Mucosa of descending colon (tissue), 3 donors: ENCODE results near the gene COLGALT1. TPM values are rescaled to one million over a fixed set of nuclear protein-coding genes. Genes with fewer than 3 reads are reported as not detected.
A peak's percentile ranks its signal among the peaks of the same experiment; 100 is the strongest.

Experiments used
- ATAC-seq: fragments of 200-7000 bp; cut with Tn5 transposase; one replicate; pipeline ENCODE4 v1.9.1; 2020; ENCODE audit warnings: mild to moderate bottlenecking, moderate library complexity
- DNase-seq, 3 donors: peaks; one replicate each; pipeline ENCODE4 v3.0.0-alpha.2; 2020
- H3K36me3 ChIP-seq: fragments of 200-600 bp; one replicate; pipeline ENCODE4 v1.8.0; 2021; ENCODE audit warnings: low read depth, mild to moderate bottlenecking
- H3K4me1 ChIP-seq: fragments of 200-600 bp; one replicate; pipeline ENCODE4 v1.8.0; 2021; ENCODE audit warnings: low read depth, mild to moderate bottlenecking
- H3K4me3 ChIP-seq: fragments of 200-600 bp; one replicate; pipeline ENCODE4 v1.8.0; 2021; ENCODE audit warnings: mild to moderate bottlenecking
- H3K9me3 ChIP-seq: fragments of 200-600 bp; one replicate; pipeline ENCODE4 v1.8.0; 2021; ENCODE audit warnings: mild to moderate bottlenecking
- intact Hi-C, 2 donors: fragments of 100-400 bp; cut with DNase I in 1 of 2; cut with micrococcal nuclease in 1 of 2; formaldehyde crosslinking; loops; one replicate each; pipeline versions ENCODE4 v1.11.0 to v1.11.1; 2022; cut with DNase I, micrococcal nuclease
- total RNA-seq, 3 donors: library from RNA; stranded (reverse); fragmentation: NEBNext Ultra II Directional in 2 of 3; extraction: Animal tissue kit (Norgen Biotek cat#: 25700) in 2 of 3; gene quantifications; one replicate each; pipeline versions ENCODE4 v1.2.1 to v1.2.4, GENCODE V29; 2021 to 2023
- TF ChIP-seq, protein P1 (sequence below): fragments of 200-600 bp; IDR thresholded peaks from one replicate; pipeline ENCODE4 v1.8.0; 2022; ENCODE audit warnings: antibody characterized with exemption, mild to moderate bottlenecking
- donor health status: DM: no; HTN: no; CAD: no; lungs with moderate emphysema.
- donor health status: DM: no; HTN: no; CAD: no.
- donor health status: DM: no; HTN: yes; CAD: no.

Gene COLGALT1
- total RNA-seq, 3 donors from 2014 or later = 50.1 to 71.0 (median 50.8) TPM

DNA sequence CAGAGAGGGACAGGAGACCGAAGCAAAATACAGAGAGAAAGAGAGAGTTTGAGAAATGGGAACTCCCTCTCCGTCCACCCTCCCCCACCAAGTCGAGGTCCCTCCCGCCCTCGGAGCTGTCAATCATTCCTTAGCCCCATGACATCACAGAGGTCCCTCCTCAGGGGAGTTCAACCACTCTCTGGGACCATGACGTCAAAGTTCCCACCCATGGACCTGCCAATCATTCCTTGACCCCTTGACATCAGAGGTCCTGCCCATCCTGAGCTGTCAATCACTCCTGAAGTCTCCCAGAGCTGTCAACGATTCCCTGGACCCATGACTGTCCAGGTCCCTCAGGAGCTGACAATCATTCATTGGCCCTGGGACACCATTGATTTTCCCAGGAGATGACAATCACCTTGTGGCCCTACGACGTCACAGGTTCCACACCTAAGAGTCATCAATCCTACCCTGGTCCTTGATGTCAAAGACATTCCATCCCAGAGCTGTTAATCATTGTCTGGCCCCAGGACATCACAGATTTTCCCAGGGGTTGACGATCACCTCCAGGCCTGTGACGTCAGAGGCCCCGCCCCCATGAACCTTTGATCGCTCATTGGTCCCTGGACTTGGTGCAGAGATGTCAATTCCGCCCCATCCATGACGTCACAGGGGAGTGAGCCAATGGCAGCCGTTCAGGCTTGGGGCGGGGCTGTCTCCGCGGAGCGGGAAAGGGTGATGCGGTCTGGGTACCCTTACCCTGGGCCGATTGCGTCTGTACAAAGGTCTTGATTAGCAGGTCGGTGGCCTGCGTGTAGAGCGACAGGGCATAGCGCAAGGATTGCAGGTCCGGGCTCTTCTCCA, 61.7 kb downstream of the COLGALT1 start:
- ATAC-seq (no peak), DNase-seq (peak in 1 of 3 donors; percentile 38)
- TF ChIP-seq, protein P1, sequence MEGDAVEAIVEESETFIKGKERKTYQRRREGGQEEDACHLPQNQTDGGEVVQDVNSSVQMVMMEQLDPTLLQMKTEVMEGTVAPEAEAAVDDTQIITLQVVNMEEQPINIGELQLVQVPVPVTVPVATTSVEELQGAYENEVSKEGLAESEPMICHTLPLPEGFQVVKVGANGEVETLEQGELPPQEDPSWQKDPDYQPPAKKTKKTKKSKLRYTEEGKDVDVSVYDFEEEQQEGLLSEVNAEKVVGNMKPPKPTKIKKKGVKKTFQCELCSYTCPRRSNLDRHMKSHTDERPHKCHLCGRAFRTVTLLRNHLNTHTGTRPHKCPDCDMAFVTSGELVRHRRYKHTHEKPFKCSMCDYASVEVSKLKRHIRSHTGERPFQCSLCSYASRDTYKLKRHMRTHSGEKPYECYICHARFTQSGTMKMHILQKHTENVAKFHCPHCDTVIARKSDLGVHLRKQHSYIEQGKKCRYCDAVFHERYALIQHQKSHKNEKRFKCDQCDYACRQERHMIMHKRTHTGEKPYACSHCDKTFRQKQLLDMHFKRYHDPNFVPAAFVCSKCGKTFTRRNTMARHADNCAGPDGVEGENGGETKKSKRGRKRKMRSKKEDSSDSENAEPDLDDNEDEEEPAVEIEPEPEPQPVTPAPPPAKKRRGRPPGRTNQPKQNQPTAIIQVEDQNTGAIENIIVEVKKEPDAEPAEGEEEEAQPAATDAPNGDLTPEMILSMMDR = no peak
- H3K4me1 ChIP-seq = no peaks in the 10 kb centered on the region
- H3K9me3 ChIP-seq = no peaks in the 10 kb centered on the region
- intact Hi-C loops = no loop called here
- H3K36me3 ChIP-seq = no peaks in the 10 kb centered on the region
- H3K4me3 ChIP-seq = no peak overlapping the region

- Histone ChIP-seq H3K9me3 (no peaks in the 10 kb centered on the region), H3K36me3 (no peaks in the 10 kb centered on the region), H3K4me1 (no peaks in the 10 kb centered on the region), H3K4me3 (no peak overlapping the region)
- TF ChIP-seq, protein P1 = no peak
- ATAC-seq (no peak), DNase-seq (no peak)
- intact Hi-C loops = no loop called here
Observed at GRCh38 chr19:17617807-17618192, 62.4 kb downstream of the COLGALT1 start.

GRCh38 chr19:17618281-17618903, 62.9 kb downstream of the COLGALT1 start:
- intact Hi-C loops = no loop called here
- H3K4me1 ChIP-seq = no peaks in the 10 kb centered on the region
- no peak for ATAC-seq
- peak in 1 of 3 donors; percentile 14 for DNase-seq
- no peak overlapping the region for H3K4me3 ChIP-seq
- no peaks in the 10 kb centered on the region for H3K9me3 ChIP-seq
- TF ChIP-seq, protein P1 = no peak
- H3K36me3 ChIP-seq = no peaks in the 10 kb centered on the region

GRCh38 chr19:17618936-17619335, 63.5 kb downstream of the COLGALT1 start:
- DNase-seq (peak in 1 of 3 donors; percentile 5), ATAC-seq (peak; percentile 49)
- Histone ChIP-seq H3K9me3 (no peaks in the 10 kb centered on the region), H3K36me3 (no peaks in the 10 kb centered on the region), H3K4me3 (no peak overlapping the region), H3K4me1 (no peaks in the 10 kb centered on the region)
- TF ChIP-seq, protein P1 = no peak
- intact Hi-C loops = no loop called here

DNA sequence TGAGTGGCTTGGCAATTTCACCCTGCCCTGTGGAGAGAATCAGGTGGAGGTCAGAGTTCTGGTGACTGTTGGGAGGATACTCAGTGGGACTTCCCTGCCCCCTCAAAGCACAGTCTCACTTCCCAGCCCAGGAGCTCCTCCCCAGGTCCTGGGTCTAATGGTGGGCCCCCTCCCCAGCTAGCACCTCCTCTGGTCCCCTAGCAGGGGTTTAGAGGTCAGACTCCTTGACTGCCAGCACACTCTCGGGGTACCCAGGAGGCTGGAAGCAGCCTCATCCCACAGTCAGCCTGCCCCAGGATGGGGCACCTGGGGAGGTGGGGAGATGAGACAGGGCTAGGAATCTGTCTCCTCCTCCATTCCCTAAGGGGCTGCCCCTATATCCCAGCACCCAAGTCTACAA, 65.2 kb downstream of the COLGALT1 start:
- H3K4me3 ChIP-seq = no peak overlapping the region

More for the DNA sequence above, 65.2 kb downstream of the COLGALT1 start:
- ATAC-seq (no peak), DNase-seq (peak in 1 of 3 donors; percentile 7)
- Histone ChIP-seq H3K36me3 (no peaks in the 10 kb centered on the region), H3K9me3 (no peaks in the 10 kb centered on the region), H3K4me1 (no peaks in the 10 kb centered on the region)
- intact Hi-C loops = no loop called here
- TF ChIP-seq, protein P1 = no peak
